ENCODE data around the gene TNFAIP2. TPM values are rescaled to one million over a fixed set of nuclear protein-coding genes. Genes with fewer than 3 reads are reported as not detected.

Gene TNFAIP2
- total and polyA plus RNA-seq, 9 of the 15 experiments (the other 6 are each of a cell fraction or from before 2014, with no cell fraction given): 22.6 to 68.6 (median 44.6) TPM

GRCh38 chr14:103132381-103133209 lies 9.3 kb downstream of the TNFAIP2 start:
- FAIRE-seq (no peak), DNase-seq (ENCODE audit: extremely low read depth in 1 of 4, low spot score in 3 of 4) (no peak), ATAC-seq (no peak)
- intact Hi-C loops (cut with micrococcal nuclease): no loop called here
- H3K4me2 ChIP-seq (ENCODE audit: insufficient read depth, low read length): no peak overlapping the region
- POLR2A ChIA-PET: no interaction called here
- no peaks in the 10 kb centered on the region for H3K9me3 ChIP-seq (replicated peaks; ENCODE audit: control insufficient read depth, insufficient read depth, low read depth, low read length)
- H2AFZ ChIP-seq (ENCODE audit: low read depth, low read length): no peak overlapping the region
- no peaks in the 10 kb centered on the region for H3K79me2 ChIP-seq (ENCODE audit: control insufficient read depth, insufficient read depth, low read length)
- no peak overlapping the region for H3K27ac ChIP-seq (ENCODE audit: extremely low read depth, low read depth, low read length)
- no TSS peak for BruUV-seq (replicated peaks)
- WGBS (ENCODE audit: insufficient coverage, low coverage, missing lambda C conversion rate): 91% methylated on average over 22 of the region's 39 CpGs
- H3K36me3 ChIP-seq (ENCODE audit: control insufficient read depth, insufficient read depth, low read length): peaks cover 67% of the 10 kb centered on the region; the same call in 2 of the 3 replicates
- H3K4me3 ChIP-seq: no peak overlapping the region
- peaks cover 14 to 41% of the 10 kb centered on the region in 2 experiments; a peak in 4 of 5 replicates for H3K4me1 ChIP-seq (replicated peaks in 1 of 2; ENCODE audit: control insufficient read depth in 2 of 2, insufficient read depth in 2 of 2, low read length in 2 of 2)
- H3K27me3 ChIP-seq (ENCODE audit: control insufficient read depth in 2 of 2, insufficient read depth in 2 of 2, low read length in 2 of 2): no peaks in the 10 kb centered on the region
- in situ Hi-C loops (cut with MboI): no loop called here
- H4K20me1 ChIP-seq (replicated peaks; ENCODE audit: control insufficient read depth, insufficient read depth, low read length): no peaks in the 10 kb centered on the region
- peak overlapping the region in 1 of 2 experiments; percentile 26; a peak in 1 of 4 replicates for H3K9ac ChIP-seq (ENCODE audit: insufficient read depth in 1 of 2, low read depth in 2 of 2, low read length in 2 of 2)
- CTCF ChIA-PET (ENCODE audit: low intra/inter-chr PET ratio): no interaction called here
- no peaks in the 10 kb centered on the region for H3K9me1 ChIP-seq (ENCODE audit: control insufficient read depth, insufficient read depth, low read length)
- TF ChIP-seq TAF9B (IDR thresholded peaks at IDR 0.05; ENCODE audit: partially characterized antibody) (no peak), NFRKB (IDR thresholded peaks at IDR 0.05; ENCODE audit: low read depth) (peak; percentile 66; the same call in 1 of the 2 replicates), RUNX1 (IDR thresholded peaks at IDR 0.05; ENCODE audit: low read depth) (no peak), THRB (CRISPR knock-in tag; conservative IDR thresholded peaks at IDR 0.05) (no peak), MAX (CRISPR knock-in tag; IDR thresholded peaks at IDR 0.05) (peak; percentile 45; the same call in 1 of the 2 replicates), HDAC1 (IDR thresholded peaks at IDR 0.05) (no peak), DNMT1 (IDR thresholded peaks at IDR 0.05) (no peak), ZBTB34 (CRISPR knock-in tag; IDR thresholded peaks at IDR 0.05) (no peak), PHF20 (IDR thresholded peaks at IDR 0.05; ENCODE audit: partially characterized antibody) (peak; percentile 82), DPF2 (IDR thresholded peaks at IDR 0.05) (no peak), WHSC1 (IDR thresholded peaks at IDR 0.05; ENCODE audit: low read length) (no peak), CCAR2 (IDR thresholded peaks at IDR 0.05; ENCODE audit: low read depth, low read length) (no peak), TAF15 (IDR thresholded peaks at IDR 0.05; ENCODE audit: low read depth, low read length) (no peak), SRSF3 (IDR thresholded peaks at IDR 0.05; ENCODE audit: insufficient read depth, low read length) (no peak), ZBTB2 (IDR thresholded peaks at IDR 0.05) (no peak), E2F3 (CRISPR knock-in tag; IDR thresholded peaks at IDR 0.05) (no peak)
- TF ChIP-seq, protein P1, sequence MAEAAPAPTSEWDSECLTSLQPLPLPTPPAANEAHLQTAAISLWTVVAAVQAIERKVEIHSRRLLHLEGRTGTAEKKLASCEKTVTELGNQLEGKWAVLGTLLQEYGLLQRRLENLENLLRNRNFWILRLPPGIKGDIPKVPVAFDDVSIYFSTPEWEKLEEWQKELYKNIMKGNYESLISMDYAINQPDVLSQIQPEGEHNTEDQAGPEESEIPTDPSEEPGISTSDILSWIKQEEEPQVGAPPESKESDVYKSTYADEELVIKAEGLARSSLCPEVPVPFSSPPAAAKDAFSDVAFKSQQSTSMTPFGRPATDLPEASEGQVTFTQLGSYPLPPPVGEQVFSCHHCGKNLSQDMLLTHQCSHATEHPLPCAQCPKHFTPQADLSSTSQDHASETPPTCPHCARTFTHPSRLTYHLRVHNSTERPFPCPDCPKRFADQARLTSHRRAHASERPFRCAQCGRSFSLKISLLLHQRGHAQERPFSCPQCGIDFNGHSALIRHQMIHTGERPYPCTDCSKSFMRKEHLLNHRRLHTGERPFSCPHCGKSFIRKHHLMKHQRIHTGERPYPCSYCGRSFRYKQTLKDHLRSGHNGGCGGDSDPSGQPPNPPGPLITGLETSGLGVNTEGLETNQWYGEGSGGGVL (CRISPR knock-in tag; IDR thresholded peaks at IDR 0.05): no peak

Measured in K562 (cell line).